ENCODE data around the gene CFAP251. TPM values are rescaled to one million over a fixed set of nuclear protein-coding genes. Genes with fewer than 3 reads are reported as not detected.

CFAP251 gene
- total and polyA plus RNA-seq, 2 of the 8 experiments (the other 6 are each of a cell fraction or from before 2014, with no cell fraction given) = 1.8 to 2.9 TPM

GRCh38 chr12:122004633-122005071 lies 86.3 kb downstream of the CFAP251 start:
- no peak for FAIRE-seq
- Histone ChIP-seq H3K36me3 (ENCODE audit: control insufficient read depth in 2 of 4, insufficient read depth in 4 of 4, low read length in 3 of 4) (no peaks in the 10 kb centered on the region), H3K27me3 (replicated peaks in 1 of 4; ENCODE audit: control insufficient read depth in 3 of 4, extremely low read depth in 1 of 4, insufficient read depth in 3 of 4, low read length in 3 of 4) (no peaks in the 10 kb centered on the region), H3K23ac (ENCODE audit: insufficient read length) (no peak overlapping the region), H3K56ac (replicated peaks; ENCODE audit: insufficient read length, low read depth, low read length) (no peak overlapping the region), H4K20me1 (replicated peaks in 1 of 2; ENCODE audit: control insufficient read depth in 1 of 2, insufficient read depth in 2 of 2, low read length in 2 of 2) (no peaks in the 10 kb centered on the region), H3K23me2 (ENCODE audit: low read depth, low read length) (no peaks in the 10 kb centered on the region), H3K18ac (ENCODE audit: extremely low read depth, low read length) (no peak overlapping the region), H3K14ac (ENCODE audit: insufficient read length) (no peak overlapping the region), H4K5ac (ENCODE audit: insufficient read length, low read depth, low read length) (no peak overlapping the region), H2BK12ac (ENCODE audit: low read depth, low read length) (no peak overlapping the region; the same call in 1 of the 2 replicates), H4K91ac (replicated peaks; ENCODE audit: insufficient read length, low read length) (no peak overlapping the region), H2BK120ac (replicated peaks; ENCODE audit: low read depth, low read length) (no peak overlapping the region), H2AFZ (ENCODE audit: low read length) (no peak overlapping the region), H3K27ac (ENCODE audit: low read depth, low read length) (no peak overlapping the region), H2AK5ac (ENCODE audit: low read depth, low read length) (no peak overlapping the region), H4K8ac (ENCODE audit: extremely low read depth, insufficient read depth, low read length) (no peak overlapping the region), H2BK15ac (ENCODE audit: low read length) (peak overlapping the region; percentile 72; the same call in 1 of the 2 replicates), H3K4me1 (replicated peaks in 1 of 4; ENCODE audit: control insufficient read depth in 3 of 4, insufficient read depth in 4 of 4, low read length in 3 of 4) (peaks cover 0 to 3% (median 0%) of the 10 kb centered on the region in 4 experiments; a peak in 2 of 7 replicates), H2BK5ac (ENCODE audit: low read depth, low read length) (no peak overlapping the region), H2BK20ac (ENCODE audit: low read length) (no peak overlapping the region), H3K4me3 (ENCODE audit: extremely low read depth in 1 of 4, insufficient read depth in 2 of 4, low read depth in 3 of 4, low read length in 4 of 4) (no peak overlapping the region), H3K9ac (replicated peaks in 1 of 4; ENCODE audit: extremely low read depth in 1 of 4, low read depth in 3 of 4, low read length in 3 of 4) (no peak overlapping the region), H3K9me3 (ENCODE audit: insufficient read depth in 2 of 2, low read depth in 1 of 2, low read length in 1 of 2) (no peaks in the 10 kb centered on the region), H3K4me2 (ENCODE audit: insufficient read depth in 1 of 2, low read depth in 2 of 2, low read length in 2 of 2) (no peak overlapping the region), H3K4ac (replicated peaks; ENCODE audit: insufficient read length, low read depth, low read length) (no peak overlapping the region), H3K79me1 (ENCODE audit: low read depth, low read length) (no peaks in the 10 kb centered on the region), H3K79me2 (ENCODE audit: control insufficient read depth in 1 of 2, insufficient read depth in 2 of 2, low read length in 2 of 2) (no peaks in the 10 kb centered on the region)
- DNase-seq (ENCODE audit: low read depth in 1 of 2, low spot score in 2 of 2) = no peak
- ChIA-PET POLR2A (ENCODE audit: partially characterized antibody) (interaction anchor here (0.5 to 1.8 kb wide), 4 partner anchors 8 to 16 kb away, joined by 3 to 9 read pairs (median 4); no protein-coding TSS in a partner anchor), CTCF (ENCODE audit: partially characterized antibody) (interaction anchor here (0.6 to 1.4 kb wide), 4 partner anchors 27 to 189 kb away, joined by 3 to 4 read pairs (median 4); no protein-coding TSS in a partner anchor)
- WGBS, 2 experiments (ENCODE audit: extremely low coverage in 1 of 2, insufficient coverage in 1 of 2, insufficient read length in 1 of 2, insufficient replicate concordance in 2 of 2, low coverage in 1 of 2, low lambda C conversion rate in 2 of 2, missing lambda C conversion rate in 1 of 2) = 93% methylated on average over 12 of the region's 12 CpGs; no CpG with 5 or more reads in 1 of the 2 experiments
- TF ChIP-seq POU5F1 (IDR thresholded peaks at IDR 0.05; ENCODE audit: low read depth, low read length) (no peak), SAP30 (IDR thresholded peaks at IDR 0.05; ENCODE audit: insufficient read depth, insufficient replicate concordance, low read length) (no peak), POLR2A (IDR thresholded peaks at IDR 0.05; ENCODE audit: control extremely low read depth in 1 of 2, low read depth in 2 of 2, low read length in 2 of 2) (no peak), JUND (IDR thresholded peaks at IDR 0.05; ENCODE audit: low read length) (no peak), TAF7 (optimal IDR thresholded peaks at IDR 0.05; ENCODE audit: borderline replicate concordance, low read depth, low read length) (no peak), CBX5 (IDR thresholded peaks at IDR 0.05; ENCODE audit: low read depth, low read length) (no peak), CTCF (IDR thresholded peaks at IDR 0.05; ENCODE audit: control extremely low read depth in 1 of 3, insufficient read depth in 1 of 3, low read depth in 1 of 3, low read length in 3 of 3) (no peak), E2F6 (IDR thresholded peaks at IDR 0.05) (no peak), FOSL1 (IDR thresholded peaks at IDR 0.05; ENCODE audit: insufficient read depth, low read depth, low read length) (no peak), GABPA (IDR thresholded peaks at IDR 0.05; ENCODE audit: borderline replicate concordance, insufficient read depth, low read length) (no peak), BACH1 (IDR thresholded peaks at IDR 0.05; ENCODE audit: low read length) (no peak)

All from H1 (cell line).